Stomach (tissue), 4 donors: ENCODE results near the gene CHPF2.

Source experiments
- POLR2AphosphoS5 ChIP-seq, 3 donors: sonication (generic); formaldehyde crosslinking; IDR thresholded peaks; one replicate each; pipeline ENCODE4 v1.6.1; 2016; ENCODE audit warnings: antibody characterized with exemption in 3 of 3
- TF ChIP-seq, protein P1 (sequence below), 7 experiments: fragments of 450-650 bp in 4 of 7; fragments of 200-600 bp in 3 of 7; sonication (generic) in 3 of 7; IDR thresholded peaks; one replicate each; pipeline ENCODE4 v1.5.1; 2016 to 2019; ENCODE audit warnings: antibody characterized with exemption in 7 of 7, control low read depth in 2 of 7, mild to moderate bottlenecking in 1 of 7

DNA sequence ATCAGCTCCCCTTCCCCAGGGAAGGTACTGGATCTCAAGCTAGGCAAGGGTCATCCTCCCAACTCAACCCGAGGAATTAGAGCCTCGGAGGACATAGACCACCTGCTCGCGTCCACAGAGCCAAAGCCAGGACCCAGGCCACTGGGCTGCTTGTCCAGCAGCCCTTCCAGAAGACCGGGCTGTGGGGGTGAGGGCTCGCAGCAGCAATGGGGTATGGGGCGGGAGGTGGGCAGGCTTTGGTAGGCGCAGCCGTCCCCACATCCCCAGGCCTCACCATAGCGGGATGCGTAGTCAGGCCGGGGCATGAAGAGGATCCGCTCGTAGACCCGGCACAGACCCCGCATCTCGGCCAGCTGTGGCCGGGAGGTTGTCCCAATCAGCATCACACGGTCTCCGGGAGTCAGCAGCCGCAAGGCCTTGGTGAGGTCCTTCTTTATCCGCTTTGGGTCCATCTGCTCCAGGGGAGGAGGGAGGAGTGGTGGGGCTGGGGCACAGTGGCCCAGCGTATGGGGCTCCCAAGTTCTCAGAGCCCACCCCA lies 40.2 kb upstream of the CHPF2 start:
- no peak for TF ChIP-seq POLR2AphosphoS5 (IDR thresholded peaks at IDR 0.05)
- TF ChIP-seq, protein P1, sequence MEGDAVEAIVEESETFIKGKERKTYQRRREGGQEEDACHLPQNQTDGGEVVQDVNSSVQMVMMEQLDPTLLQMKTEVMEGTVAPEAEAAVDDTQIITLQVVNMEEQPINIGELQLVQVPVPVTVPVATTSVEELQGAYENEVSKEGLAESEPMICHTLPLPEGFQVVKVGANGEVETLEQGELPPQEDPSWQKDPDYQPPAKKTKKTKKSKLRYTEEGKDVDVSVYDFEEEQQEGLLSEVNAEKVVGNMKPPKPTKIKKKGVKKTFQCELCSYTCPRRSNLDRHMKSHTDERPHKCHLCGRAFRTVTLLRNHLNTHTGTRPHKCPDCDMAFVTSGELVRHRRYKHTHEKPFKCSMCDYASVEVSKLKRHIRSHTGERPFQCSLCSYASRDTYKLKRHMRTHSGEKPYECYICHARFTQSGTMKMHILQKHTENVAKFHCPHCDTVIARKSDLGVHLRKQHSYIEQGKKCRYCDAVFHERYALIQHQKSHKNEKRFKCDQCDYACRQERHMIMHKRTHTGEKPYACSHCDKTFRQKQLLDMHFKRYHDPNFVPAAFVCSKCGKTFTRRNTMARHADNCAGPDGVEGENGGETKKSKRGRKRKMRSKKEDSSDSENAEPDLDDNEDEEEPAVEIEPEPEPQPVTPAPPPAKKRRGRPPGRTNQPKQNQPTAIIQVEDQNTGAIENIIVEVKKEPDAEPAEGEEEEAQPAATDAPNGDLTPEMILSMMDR (IDR thresholded peaks at IDR 0.05): no peak
